HepG2 (cell line): ENCODE results near the gene KPNA3. TPM values are rescaled to one million over a fixed set of nuclear protein-coding genes. Genes with fewer than 3 reads are reported as not detected.
A peak's percentile ranks its signal among the peaks of the same experiment; 100 is the strongest.

ENCODE experiments used
- ATF6 ChIP-seq: sonication (generic); formaldehyde crosslinking; conservative IDR thresholded peaks from 2 replicates; pipeline ENCODE4 v1.4.0; 2020; ENCODE audit warnings: missing genetic modification reagents
- CREB1 ChIP-seq, 2 experiments: fragments of 450-650 bp in 1 of 2; IDR thresholded peaks; 2 replicates each; pipeline ENCODE4 v1.6.1; 2016 to 2017; ENCODE audit warnings: control low read depth in 1 of 2, mild to moderate bottlenecking in 1 of 2, missing compliant biosample characterization in 1 of 2, missing genetic modification characterization in 1 of 2
- ELF1 ChIP-seq: sonication (generic); formaldehyde crosslinking; IDR thresholded peaks from 2 replicates; pipeline ENCODE4 v1.4.0; 2020; ENCODE audit warnings: missing genetic modification reagents
- JUN ChIP-seq: sonication (generic); formaldehyde crosslinking; IDR thresholded peaks from 2 replicates; pipeline ENCODE4 v1.4.0; 2020; ENCODE audit warnings: mild to moderate bottlenecking, missing genetic modification reagents
- MBNL3 ChIP-seq: fragments of 250-450 bp; sonication (Bioruptor Pico); conservative IDR thresholded peaks from 2 replicates; pipeline ENCODE4 v1.8.0; 2022; ENCODE audit warnings: mild to moderate bottlenecking, inconsistent platforms
- MTERF4 ChIP-seq: sonication (generic); formaldehyde crosslinking; IDR thresholded peaks from 2 replicates; pipeline ENCODE4 v1.8.0; 2023; ENCODE audit warnings: mild to moderate bottlenecking, missing genetic modification reagents
- NCOA1 ChIP-seq: sonication (generic); formaldehyde crosslinking; IDR thresholded peaks from 2 replicates; pipeline ENCODE4 v1.9.0; 2021; ENCODE audit warnings: missing genetic modification reagents
- NFATC3 ChIP-seq: sonication (generic); formaldehyde crosslinking; IDR thresholded peaks from 2 replicates; pipeline ENCODE4 v1.5.1; 2020; ENCODE audit warnings: mild to moderate bottlenecking, missing genetic modification reagents
- NPAS2 ChIP-seq: sonication (generic); formaldehyde crosslinking; IDR thresholded peaks from 2 replicates; pipeline ENCODE4 v1.8.0; 2022; ENCODE audit warnings: mild to moderate bottlenecking, missing genetic modification reagents, borderline replicate concordance
- RFXAP ChIP-seq: sonication (generic); formaldehyde crosslinking; IDR thresholded peaks from 2 replicates; pipeline ENCODE4 v1.4.0; 2020; ENCODE audit warnings: missing genetic modification reagents, borderline replicate concordance
- ZNF646 ChIP-seq: sonication (generic); formaldehyde crosslinking; IDR thresholded peaks from 2 replicates; pipeline ENCODE4 v1.9.0; 2021; ENCODE audit warnings: mild to moderate bottlenecking, missing genetic modification reagents
- ZNF687 ChIP-seq: sonication (generic); formaldehyde crosslinking; IDR thresholded peaks from 2 replicates; pipeline ENCODE4 v1.5.1; 2020; ENCODE audit warnings: mild to moderate bottlenecking, missing genetic modification reagents, moderate library complexity
- ZNF816 ChIP-seq: sonication (generic); formaldehyde crosslinking; IDR thresholded peaks from 2 replicates; pipeline ENCODE4 v1.8.0; 2022; ENCODE audit warnings: missing genetic modification reagents, mild to moderate bottlenecking, borderline replicate concordance
- ZSCAN30 ChIP-seq: sonication (generic); formaldehyde crosslinking; IDR thresholded peaks from 2 replicates; pipeline ENCODE4 v1.5.0; 2020; ENCODE audit warnings: mild to moderate bottlenecking, missing genetic modification reagents
- polyA plus RNA-seq, 8 experiments: library from polyadenylated mRNA; depleted of rRNA in 3 of 8; stranded (reverse) in 7 of 8; unstranded in 1 of 8; fragments of >200 nt; fragmentation: Illumina TruSeq in 4 of 8; extraction: Trizol in 4 of 8; gene quantifications; 2 replicates each; pipeline versions ENCODE4 v1.2.1 to v1.2.3, GENCODE V29; 2011 to 2016; ENCODE audit warnings: low read depth in 4 of 8, missing spikeins in 1 of 8, mixed read lengths in 1 of 8; ENCODE audit not compliant: insufficient read depth in 1 of 8
- total RNA-seq, 5 experiments: library from RNA; depleted of rRNA; stranded (reverse); fragments of >200 nt; fragmentation: Illumina TruSeq; extraction: Trizol; gene quantifications; 2 replicates each; pipeline ENCODE4 v1.2.3, GENCODE V29; 2016; ENCODE audit warnings: low read depth in 1 of 5

Gene KPNA3
- total and polyA plus RNA-seq, 2 of the 13 experiments (the other 11 are each of a cell fraction or from before 2014, with no cell fraction given), result 13.0 to 28.9 TPM

GRCh38 chr13:49807681-49808080 lies 15.2 kb upstream of the KPNA3 start (continued):
- no peak for TF ChIP-seq ZNF646 (CRISPR knock-in tag)
- TF ChIP-seq ZSCAN30 (CRISPR knock-in tag), result no peak
- no peak for TF ChIP-seq MBNL3 (CRISPR knock-in tag)
- TF ChIP-seq ATF6 (CRISPR knock-in tag), result no peak
- no peak for TF ChIP-seq ZNF687 (CRISPR knock-in tag)
- TF ChIP-seq NFATC3 (CRISPR knock-in tag), result no peak
- TF ChIP-seq NCOA1 (CRISPR knock-in tag), result no peak
- TF ChIP-seq RFXAP, result 0 out of 2 replicates have a peak, but pooled peaks have one; percentile 31
- peak; percentile 50; the same call in 1 of the 2 replicates for TF ChIP-seq JUN (CRISPR knock-in tag)
- TF ChIP-seq CREB1 (IDR thresholded peaks at IDR 0.05), result no peak
- peak; percentile 52; the same call in 1 of the 2 replicates for TF ChIP-seq CREB1 (CRISPR knock-in tag; IDR thresholded peaks at IDR 0.05)
- no peak for TF ChIP-seq ZNF816 (CRISPR knock-in tag)
- TF ChIP-seq ELF1 (CRISPR knock-in tag), result no peak
- no peak for TF ChIP-seq MTERF4 (CRISPR knock-in tag)
- TF ChIP-seq NPAS2 (CRISPR knock-in tag), result no peak
